Iris pigment epithelial cell (primary cell): Measurements from ENCODE around the gene ESR2.
"Not testable (repeated sequence)": the region's sequence is repeated elsewhere in the genome, so short reads cannot be mapped to it uniquely, and the experiment has no call there.

ENCODE experiments used
- DNase-seq: peaks from one replicate; pipeline ENCODE4 v3.0.0-alpha.2; 2011; ENCODE audit warnings: low read depth

The ESR2 gene

DNA sequence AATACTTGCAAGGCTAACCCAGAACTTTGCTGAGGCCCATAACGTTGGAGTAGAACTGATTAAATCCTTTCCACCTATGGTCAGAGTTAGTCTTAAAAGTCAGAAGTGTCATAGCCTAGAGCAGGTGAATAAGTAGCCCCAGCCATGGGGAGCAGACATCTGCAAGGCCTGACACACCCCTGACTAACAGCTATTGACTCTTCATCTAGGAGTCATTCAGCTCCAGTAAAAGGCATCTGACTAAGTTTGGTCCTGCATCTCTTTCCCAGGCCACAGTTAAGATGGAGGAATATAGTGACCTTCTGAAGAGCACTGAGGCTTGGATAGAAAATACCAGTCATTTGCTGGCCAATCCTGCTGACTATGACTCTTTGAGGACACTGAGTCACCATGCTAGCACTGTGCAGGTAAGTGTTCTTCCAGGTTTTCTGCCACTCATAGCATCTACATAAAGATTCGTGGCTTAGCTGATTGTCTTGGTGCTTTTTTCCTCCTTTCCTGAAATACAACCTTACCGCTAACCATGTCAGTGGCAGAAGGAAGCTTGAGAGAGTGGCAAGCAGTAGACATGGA lies 212.9 kb downstream of the ESR2 start:
- no peak for DNase-seq

DNA sequence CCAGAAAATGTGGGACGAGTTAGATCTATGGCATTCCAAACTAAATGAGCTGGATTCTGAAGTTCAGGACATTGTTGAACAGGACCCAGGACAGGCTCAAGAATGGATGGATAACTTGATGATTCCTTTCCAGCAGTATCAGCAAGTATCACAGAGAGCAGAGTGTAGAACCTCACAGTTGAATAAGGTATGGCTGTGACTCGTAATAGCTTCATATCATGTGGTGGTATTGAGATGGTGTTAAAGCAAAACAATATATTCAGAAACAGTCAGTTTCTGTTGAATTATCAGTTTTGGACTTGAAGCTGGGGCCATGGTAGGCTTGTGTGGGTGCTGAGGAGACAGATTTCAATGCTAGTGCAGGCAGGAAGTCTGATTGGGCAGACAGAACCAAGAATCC lies 213.7 kb downstream of the ESR2 start:
- no peak for DNase-seq

DNA sequence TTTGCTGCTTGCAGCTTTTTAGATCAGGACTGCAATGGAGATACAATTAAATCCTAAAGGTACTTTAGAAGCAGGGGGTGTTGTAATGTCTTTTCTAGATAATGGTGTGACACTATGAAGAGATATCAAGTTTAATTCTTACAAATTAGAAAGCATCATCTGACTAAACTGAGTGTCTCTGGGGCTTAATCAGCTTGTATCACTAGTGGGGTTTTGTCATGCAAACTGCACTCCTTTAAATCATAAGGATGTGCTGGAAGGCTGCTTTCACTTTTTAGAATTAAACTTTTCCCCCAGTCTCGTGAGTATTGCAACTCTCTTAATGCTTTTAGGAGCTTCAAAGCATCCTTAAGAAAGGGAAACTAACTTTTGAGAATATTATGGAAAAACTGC lies 218.6 kb downstream of the ESR2 start:
- no peak for DNase-seq

DNA sequence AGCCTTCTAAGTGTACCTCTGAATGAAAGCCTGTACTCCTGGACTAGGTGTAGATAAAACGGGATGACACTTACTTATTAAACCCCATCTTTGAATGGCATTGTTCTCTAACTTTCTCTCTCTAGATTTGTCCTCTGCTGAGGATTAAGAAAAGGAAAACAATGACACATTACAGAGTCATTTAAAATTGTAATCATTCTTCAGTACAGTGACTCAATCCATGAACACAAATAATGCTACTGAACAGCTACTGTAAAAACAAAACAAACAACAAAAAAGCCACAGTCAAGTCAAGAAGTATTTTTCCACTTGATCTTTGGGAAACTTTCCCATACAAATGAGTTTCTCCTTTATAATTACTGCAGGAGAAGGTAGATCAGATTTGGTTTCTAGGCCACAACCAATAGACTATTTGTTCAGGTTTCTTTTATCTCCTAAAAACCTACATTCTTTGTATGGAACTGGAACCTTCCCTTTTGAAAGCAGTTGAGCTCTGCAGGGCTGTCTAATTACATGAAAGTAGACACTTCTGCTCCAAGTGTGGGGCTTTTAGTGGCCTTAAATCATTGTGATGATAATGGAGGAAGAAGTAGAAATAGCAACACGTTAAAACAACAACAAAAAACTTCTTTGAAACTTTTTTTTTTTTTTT lies 219.1 kb downstream of the ESR2 start:
- peak; percentile 59 for DNase-seq

DNA sequence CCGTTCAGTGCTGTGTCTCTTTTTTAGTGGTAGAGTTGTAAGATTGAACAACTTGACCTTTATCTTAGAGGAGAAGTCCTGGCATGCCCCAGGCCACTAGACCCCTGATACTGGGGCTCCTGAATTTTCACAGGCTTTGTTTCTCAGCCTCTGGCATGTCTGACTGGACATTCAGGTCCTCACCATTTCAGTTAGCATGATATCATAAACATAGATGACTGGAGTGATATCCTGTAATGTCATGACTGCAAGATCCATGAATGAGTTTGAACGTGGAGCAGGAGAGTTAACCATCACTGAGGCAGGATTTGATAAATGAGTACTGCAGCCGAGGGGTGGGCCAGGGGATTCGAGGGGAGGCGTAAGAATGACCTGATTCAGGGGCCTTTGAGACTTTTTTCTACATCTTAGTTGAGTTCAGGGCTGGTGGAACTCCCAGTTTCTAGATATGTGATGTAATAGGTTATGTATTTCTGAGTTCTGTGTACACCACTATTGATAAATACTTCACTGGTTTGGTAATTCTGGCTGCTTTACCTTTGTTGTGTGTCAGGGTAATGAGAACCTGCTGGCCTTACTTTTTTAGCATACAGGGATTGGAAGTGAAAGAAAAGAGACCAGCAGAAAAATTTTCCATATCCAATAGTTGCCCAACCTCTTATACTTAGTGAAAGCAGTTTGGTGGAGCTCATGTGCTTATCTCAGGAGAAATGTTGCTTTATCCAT lies 224.4 kb downstream of the ESR2 start:
- peak; percentile 18 for DNase-seq

DNA sequence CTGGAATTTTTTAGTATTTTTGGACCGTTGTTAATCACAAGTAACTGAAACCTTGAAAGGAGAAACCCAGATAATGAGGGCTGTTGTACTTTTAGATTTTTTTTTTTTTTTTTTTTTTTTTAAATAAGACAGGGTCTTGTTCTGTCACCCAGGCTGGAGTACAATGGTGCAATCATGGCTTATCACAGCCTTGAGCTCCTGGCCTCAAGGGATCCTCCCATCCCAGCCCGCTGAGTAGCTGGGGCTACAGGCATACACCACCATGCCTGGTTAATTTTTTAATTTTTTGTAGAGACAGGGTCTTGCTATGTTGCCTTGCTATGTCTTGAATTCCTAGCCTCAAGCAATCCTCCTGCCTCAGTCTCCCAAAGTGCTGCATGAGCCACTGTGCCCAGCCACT lies 229.7 kb downstream of the ESR2 start:
- no peak for DNase-seq

DNA sequence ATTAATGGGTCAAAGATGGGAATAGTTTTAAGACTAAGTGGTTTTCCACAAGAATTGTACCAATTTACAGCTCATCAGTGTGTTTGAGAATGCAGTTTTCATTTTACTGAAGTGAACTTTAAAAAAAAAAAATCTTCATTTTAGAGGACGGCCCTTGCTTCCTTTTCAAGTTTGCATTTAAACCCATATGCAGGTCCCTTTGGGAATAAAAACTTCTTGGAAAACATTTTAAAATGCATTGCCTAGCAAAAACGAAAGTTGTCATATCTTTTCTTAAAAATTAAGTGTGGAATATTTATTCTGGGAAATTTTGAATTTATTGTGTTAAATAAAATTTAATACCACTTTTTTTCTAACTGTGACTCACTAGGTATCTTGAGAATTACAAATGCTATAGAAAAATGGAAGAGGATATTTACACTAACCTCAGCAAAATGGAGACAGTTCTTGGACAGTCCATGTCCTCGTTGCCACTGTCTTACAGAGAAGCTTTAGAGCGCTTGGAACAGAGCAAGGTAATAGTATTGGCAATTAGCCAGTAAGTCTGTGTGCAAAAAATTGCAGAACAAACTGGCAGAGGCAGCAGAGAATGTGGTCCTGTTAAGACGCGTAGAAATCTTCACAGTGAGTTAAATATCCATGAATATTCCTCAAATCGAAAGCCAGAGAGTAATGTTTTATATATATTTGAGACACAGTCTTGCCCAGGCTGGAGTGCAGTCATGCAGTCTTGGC lies 231.6 kb downstream of the ESR2 start:
- no peak for DNase-seq

DNA sequence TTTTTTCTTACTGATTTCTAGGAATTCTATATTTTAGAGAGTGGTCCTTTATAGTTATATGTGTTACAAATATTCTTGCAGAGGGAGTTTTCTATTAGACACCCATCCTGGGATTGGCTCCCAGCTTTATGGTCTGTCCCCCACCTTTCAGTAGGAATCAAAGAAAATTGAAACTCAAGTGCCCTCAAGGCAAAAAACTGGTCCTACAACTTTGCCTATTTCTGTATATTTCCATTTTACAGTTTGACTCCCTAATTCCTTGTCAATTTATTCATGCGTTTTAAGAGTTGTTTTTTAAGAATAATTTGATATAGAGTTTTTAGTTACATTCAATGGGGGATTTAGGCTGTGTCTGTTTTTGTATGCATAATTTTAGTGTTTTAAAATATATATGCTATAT lies 232.5 kb downstream of the ESR2 start:
- no peak for DNase-seq

DNA sequence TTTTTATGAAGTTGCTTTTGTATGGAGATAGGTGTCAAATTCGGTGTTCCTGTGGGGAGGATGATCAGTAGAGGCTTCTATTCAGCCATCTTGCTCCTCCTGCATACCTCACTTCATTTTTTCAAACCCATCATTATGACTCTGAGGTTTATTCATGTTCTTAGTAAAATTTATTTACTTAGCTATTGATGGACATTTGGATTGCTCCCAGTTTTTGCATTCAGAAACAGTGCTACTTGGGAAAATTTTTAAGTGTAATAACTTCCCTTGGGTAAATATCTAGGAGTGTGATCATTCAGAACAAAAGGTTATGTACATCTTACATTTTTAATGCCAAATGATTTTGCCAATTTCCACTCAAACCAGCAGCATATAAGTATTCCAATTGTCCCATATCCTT lies 233.1 kb downstream of the ESR2 start:
- DNase-seq, result no peak

DNA sequence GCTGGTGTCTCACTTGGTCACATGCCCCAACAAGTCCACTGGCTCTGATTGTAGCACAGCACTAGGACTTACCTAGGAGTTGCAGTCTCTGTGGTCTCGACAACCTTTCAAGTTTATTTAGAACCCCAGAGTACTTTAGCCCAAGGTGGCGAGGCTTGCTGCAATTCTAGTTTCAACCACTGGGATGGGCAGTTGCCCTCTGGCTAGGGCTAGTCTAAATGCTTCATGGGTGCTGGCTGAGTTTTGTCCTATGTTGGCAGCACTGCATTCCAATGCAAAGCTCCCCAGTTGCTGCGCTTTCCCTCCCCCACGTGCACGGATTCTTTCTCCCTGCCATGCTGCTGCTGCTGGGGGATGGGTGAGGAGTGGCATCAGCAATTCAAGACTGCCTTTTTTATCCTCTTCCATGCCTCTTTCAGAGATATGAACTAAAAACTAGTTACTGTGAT lies 233.5 kb downstream of the ESR2 start:
- peak; percentile 31 for DNase-seq

DNA sequence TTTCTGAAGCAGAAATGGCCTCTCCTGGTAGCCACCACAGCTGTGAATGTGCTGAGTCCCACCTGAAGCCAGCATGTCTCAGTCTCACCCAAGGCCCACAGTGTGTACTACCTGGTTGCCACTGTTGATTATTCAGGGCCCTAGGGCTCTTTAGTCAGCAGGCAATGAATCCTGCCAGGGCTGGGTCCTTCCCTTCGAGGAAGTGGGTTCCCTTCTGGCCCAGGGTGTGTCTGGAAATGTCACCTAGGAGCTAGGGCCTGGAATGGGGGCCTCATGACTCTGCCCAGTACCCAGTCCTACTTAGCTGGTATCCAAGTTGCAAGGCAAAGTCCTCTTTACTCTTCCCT lies 234.0 kb downstream of the ESR2 start:
- no peak for DNase-seq

DNA sequence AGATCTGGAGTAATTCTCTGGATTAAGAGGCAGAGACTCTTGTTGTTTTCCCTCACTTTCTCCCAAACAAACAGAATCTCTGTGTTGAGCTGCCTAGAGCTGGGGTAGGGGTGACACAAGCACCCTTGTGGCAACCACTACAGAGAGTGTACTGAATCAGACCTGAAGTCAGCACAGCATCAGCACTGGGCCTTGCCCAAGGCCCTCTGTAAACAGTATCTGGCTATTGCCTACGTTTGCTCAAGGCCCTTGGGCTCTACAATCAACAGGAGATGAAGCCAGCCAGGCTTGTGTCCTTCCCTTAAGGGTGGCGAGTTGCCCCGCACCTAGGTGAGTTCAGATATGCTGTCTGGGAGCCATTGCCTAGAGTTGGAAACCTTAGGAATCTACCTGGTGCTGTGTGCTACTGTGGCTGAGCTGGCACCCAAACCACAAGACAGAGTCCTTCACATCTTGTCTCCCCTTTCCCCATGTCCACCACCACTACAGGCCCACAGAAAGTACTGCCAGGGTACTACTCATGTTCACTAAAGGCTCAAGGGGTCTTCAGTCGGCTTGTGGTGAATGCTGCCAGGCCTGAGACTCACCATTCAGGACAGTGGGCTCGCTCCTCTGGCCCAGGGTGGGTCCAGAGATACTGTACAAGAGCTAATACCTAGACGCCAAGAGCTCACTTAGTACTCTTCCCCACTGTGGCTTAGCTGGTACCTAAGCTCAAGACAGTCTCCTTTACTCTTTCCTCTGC lies 234.5 kb downstream of the ESR2 start:
- no peak for DNase-seq

DNA sequence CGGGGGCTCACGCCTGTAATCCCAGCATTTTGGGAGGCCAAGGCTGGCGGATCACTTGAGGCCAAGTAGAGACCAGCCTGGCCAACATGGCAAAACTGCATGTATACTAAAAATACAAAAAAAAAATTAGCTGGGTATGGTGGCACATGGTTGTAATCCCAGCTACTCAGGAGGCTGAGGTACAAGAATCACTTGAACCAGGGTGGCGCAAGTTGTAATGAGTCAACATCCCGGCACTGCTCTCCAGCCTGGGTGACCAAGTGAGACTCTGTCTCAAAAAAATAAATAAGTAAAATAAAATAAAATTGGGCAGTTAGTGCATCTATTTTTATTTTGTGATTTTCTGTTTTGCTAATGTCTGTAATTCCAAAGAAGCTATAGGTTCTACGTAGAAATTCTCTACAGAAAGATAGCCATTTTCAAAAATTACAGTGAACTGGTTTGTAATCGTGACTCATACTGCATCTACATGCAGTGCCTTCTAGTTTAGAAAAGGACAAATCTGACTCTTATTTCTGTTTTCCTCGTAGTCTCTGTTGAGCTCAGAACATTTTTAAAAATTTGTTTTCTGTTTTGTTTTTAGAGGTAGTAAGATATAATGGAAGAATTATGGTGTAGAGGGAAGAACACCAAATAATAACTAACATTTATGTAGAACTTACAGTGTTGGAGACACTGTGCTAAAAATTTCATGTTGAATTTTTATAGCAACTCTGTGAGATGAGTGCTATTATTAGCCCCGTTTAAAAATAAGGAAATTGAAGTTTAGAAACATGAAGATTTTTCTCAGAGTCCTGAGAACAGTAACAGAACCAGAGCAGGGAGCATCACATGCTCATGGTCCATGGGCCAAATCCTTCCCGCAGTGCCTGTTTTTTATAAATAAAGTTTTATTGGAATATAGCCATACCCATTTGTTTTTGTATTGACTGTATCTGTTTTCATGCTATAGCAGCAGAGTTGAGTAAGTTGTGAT lies 240.2 kb downstream of the ESR2 start:
- DNase-seq, result peak; percentile 57

DNA sequence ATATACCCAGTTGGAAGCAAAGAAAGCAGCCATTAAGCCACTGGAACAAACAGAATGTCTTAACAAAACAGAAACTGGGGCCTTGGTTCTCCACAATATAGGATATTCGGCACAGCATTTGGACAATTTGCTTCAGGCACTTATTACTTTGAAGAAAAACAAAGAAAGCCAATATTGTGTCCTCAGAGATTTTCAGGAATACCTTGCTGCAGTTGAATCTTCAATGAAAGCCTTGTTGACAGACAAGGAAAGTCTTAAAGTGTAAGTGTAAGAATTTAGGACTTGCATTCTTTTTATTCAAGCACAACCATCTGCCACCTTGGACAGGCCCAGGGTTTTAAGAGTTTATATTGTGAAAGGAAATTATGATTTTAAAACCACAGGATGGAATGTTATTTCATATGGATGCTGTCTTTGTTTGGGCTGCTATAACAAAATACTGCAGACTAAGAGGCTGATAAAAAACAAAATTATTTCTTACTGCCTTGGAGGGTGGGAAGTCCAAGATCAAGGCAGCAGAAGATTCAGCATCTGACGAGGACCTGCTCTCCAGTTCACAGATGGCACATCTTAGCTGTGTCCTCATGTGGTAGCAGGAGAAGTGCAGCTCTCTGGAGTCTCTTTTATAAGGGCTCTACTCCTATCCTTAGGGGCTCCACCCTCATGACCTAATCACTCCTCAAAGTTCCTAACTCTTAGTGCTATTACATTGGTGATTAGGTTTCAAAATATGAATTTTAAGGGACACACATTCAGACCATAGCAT lies 244.4 kb downstream of the ESR2 start:
- no peak for DNase-seq

DNA sequence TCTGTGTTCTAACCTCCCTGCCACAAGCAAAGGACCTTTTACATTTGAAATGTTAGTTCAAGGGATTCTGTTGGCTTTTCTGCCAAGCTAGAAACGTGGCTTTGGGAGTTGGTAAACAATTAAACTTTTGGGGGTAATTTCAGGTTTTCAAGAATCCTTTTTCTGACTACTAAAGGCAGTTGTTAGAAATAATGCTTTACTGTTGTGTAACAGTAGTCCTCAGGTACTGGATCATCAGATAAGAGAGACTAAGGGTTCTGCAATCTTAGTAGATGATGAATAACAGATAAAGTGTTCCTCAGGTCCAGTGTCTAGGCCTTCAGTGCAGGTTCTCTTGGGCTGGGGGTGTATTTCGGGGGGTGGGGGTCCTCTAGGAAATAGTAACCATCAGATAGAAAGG lies 249.1 kb downstream of the ESR2 start:
- DNase-seq, result no peak

DNA sequence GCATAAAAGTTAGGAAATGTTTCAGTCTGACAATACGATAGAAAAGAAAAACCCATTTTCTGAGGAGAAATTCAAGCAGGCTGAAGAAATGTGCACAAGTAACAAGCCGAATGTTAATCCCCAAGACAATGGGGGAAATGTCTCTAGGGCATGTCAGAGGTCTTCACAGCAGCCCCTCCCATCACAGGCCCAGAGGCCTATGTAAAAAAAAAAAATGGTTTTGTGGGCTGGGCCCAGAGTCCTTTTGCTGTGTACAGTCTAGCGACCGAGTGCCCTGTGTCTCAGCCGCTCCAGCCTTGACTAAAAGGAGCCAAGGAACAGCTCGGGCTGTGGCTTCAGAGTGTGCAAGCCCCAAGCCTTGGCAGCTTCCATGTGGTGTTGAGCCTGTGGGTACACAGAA lies 250.9 kb downstream of the ESR2 start:
- not testable (repeated sequence) for DNase-seq

DNA sequence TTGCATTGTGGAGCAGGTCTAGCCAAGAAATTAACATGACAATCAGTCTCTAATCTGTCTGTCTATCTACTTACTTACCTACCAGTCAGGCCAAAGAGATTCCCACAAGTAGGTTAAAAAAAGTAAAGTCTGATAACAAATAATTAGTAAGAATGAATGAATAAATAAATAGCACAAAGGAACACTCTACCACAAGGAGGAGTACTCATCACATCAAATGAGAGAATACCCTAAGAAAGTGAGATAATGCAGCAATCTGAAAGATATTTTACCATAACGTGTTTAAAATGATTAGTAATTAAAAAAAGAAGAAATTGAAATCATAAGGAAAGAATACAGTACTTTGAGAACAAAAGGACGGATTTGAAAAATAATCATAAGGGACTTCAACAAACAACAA lies 254.1 kb downstream of the ESR2 start:
- peak; percentile 24 for DNase-seq

DNA sequence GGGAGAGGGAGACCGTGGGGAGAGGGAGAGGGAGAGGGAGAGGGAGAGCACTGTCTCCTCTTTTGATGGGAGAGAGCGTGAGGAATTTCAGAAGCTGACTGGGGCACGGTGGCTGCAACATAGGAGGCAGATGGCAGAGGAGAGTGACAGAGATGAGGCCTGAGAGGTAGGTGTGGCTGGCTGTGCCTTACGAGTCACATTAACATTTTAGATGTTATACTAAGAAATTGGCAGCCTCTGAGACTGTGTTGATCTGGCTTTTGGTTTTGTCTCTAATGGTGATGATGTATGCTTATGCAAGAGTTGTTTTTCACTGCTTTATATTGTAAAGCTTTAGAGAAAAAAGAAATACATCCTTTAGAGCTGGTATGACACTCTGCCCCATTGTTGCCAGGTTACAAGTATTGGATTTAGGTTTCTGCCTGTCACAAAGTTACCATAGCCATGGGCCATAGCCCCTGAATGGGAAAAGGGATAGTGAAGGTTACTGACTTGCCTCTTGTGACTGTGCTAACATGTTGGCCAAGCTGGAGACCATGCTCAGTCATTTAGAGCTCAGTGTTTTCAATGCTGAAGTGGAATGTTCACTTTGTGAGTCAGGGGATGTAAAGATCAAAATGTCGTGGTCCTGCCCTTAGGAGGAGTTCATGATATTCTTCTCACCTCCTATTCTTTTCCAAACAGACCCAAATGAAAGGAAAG lies 255.2 kb downstream of the ESR2 start:
- DNase-seq, result peak; percentile 14

DNA sequence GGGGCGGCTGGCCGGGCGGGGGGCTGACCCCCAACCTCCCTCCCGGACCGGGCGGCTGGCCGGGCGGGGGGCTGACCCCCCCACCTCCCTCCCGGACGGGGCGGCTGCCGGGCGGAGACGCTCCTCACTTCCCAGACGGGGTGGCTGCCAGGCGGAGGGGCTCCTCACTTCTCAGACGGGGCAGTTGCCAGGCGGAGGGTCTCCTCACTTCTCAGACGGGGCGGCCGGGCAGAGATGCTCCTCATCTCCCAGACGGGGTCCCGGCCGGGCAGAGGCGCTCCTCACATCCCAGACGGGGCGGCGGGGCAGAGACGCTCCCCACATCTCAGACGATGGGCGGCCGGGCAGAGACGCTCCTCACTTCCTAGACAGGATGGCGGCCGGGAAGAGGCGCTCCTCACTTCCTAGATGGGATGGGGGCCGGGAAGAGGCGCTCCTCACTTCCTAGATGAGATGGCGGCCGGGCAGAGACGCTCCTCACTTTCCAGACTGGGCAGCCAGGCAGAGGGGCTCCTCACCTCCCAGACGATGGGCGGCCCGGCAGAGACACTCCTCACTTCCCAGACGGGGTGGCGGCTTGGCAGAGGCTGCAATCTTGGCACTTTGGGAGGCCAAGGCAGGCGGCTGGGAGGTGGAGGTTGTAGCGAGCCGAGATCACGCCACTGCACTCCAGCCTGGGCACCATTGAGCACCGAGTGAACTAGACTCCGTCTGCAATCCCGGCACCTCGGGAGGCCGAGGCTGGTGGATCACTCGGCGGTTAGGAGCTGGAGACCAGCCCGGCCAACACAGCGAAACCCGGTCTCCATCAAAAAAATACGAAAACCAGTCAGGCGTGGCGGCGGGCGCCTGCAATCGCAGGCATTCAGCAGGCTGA lies 256.1 kb downstream of the ESR2 start:
- DNase-seq, result not testable (repeated sequence)
